ENCODE results near the gene MPO.

The MPO gene

DNA sequence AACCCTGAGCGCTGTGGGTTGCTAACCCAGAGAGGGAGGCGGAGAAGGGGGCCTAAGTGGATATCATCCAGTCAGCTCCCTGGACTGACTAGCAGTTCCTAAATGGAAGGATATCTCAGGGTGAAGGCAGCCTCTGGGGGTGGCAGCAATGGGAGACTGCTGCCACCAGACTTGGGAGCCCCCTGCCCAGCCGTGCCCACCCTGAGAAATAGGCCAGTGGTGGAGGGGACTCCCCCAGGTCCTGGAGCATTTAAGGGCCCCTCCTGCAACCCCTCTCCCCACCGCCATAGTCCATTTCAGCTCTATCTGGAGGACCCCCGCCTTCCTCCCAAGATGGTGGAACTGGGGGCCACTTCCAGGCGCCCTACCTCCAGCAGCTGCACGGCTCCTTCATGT, 39.4 kb upstream of the MPO start:
- no peak for DNase-seq (ENCODE audit: low read depth in 2 of 2)

DNA sequence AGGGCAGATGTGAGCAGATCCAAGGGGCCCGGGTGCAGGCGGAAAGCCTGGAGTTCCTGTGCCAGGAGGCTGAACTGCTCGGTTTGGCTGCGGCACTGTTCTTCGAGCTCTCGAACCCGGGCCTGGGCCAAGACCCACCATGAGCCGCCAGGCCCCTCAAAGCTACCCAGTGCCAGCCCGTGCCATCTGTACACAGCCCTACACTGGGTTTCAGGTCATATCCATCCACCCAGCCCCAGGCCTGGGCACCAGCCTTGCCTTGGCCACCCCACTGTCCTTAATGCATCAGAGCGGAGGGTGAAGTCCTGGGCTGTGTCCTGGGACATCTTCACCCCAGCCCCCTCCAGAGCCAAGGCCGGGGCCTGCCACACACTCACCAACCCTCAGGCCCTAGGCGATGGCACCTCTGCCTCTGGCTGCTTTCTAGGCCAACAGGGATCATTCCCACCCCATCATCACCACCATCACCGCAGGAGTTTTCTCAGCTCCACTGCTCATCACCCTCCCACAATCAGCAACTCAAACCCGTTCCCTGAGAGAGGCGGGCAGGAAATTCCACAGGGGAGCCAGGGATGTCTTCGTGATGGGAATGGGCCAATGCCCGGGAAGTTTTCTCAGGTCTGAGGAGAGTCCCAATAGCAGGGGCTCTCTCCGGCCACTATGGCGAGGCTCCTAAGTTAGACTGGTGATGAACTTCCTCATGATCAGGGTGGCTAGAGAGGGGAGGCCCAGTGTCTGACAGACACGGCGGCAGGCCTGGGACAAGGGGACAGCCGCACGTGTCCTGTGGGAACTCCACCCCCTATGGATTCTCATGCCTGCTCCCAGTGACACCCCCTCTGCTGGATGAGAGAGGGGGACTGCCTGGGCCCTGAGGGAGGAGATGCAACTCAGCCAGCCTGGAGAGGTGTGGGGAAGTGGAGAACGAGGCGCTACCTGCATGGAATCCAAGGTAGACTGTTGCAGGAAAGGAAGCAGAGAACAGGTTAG, 38.7 kb upstream of the MPO start:
- no peak for DNase-seq (ENCODE audit: low read depth in 2 of 2)

DNA sequence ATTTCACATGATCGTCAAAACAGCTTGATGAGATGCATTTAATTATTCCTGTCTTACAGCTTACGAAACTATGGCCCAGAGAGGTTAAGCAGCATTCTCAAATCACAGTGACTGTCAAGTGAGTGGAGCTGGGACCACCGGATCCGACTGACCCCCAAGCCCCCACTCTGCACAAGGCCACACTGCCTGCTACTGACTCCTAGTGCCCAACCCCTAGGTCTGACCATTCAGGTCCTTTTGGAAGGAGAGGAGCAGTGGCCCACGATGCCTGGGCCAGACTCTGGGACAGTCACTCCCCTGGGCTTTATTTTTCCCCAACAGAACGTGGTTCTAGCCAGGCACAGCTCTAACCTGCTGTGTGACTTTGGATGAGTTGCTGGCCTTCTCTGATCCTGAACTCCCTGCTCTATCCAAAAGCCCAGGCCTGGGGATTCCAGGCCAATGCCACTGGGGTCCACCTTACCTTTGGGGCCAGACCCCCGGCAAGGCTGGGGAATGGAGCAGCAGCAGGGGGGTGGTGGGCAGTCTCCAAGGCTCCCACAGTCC, 38.0 kb upstream of the MPO start:
- no peak for DNase-seq (ENCODE audit: low read depth in 2 of 2)

DNA sequence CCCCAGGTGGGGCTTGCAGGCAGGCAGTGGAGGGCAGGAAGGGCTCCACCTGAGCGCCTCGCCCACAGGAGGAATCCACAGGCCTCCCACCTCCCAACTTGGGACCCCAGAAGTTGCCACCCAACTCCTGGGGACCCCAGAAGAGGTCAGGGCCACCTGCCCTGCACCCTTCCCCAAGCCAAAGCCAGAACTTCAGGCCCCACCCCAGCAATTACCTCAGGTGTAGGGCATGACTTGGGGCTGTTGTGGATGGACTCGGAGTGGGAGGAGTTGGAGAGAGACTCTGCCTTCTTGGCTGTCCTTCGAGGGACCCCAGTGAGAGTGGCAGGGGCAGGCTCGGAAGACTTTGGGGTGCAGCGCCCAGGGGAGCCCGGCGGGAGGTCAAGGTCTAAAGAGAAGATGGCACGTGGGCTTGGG, 37.3 kb upstream of the MPO start:
- DNase-seq (ENCODE audit: low read depth in 2 of 2), result no peak

DNA sequence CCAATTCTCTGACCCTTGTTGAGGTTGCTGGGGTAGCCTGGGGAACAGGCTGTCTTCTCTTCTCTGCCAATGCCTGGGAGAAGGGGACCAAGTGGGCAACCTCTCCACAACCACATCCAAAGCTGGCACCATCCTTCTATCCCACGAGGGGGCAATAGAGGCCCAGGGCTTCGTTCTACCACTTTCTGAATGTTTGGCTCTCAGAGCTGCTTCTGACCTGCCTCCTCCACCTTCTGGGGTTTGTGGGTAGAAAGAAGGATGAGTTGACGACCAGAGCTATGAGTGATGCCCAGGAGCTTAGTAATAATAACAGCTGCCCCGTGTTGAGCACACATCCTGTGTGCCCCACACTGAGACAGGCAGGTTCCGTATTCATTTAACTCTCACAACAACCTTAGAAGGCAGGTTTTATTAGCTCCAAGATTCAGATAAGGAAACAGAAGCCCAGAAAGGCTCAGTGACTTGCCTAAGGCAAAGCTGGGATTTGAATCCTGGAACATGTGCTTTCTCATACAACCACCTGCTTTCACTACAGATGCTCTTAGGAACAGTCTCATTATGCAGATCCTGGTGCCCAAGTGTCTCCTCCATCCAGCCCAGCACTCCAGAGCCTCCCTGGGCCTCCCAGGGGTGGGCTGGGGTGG, 36.8 kb upstream of the MPO start:
- peak; percentile 66 to 76 for DNase-seq (ENCODE audit: low read depth in 2 of 2)

DNA sequence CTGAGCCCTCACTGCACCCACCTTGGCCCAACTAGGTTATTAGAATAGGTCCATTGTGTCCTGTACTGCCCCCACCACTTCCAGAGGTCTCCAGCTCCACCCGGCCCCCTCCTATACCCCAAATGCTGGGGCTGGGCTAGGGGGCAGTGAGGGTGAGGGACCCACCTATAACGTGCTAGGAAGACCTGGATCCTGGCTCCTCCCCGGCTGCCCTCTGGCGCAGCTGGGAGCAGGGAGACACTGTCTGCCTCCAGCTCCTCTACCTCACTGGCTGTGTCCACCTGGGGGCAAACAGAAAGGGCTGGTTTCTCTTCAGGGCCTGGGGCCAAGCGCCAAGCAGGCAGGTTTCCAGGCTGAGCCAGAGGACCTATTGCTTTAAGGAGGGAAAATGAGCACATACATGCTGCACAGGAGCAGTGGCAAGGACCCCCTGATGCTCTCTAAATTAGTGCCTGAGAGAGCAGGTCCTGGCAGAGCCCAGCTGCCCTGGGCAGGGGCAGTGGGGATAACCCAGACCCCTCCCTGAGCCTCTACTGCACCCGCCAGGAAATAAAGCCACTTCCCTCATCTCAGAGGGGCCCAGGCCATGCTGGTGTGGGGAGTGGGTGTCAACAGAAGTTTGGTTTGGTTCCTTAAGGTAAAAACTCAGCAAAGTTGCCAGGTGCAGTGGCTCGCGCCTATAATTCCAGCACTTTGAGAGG, 35.7 kb upstream of the MPO start:
- no peak for DNase-seq (ENCODE audit: low read depth in 2 of 2)

DNA sequence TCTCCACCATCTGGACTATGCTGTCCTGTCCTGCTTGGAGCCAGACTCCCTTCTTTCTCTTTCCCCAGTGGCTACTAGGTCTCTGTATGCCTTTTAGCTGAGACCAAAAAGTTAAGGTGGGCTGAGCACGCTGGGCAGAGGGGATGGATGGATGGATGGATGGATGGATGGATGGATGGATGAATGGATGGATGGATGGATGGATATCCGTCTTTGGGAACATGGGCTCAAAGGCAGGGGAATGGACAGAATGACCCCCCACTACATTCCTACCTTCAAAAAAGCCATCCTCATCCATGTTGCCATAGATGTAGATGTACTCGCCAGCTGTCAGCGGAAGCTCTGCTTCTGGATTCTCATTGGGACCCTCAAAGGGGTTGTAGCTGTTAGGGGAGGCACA, 35.0 kb upstream of the MPO start:
- DNase-seq (ENCODE audit: low read depth in 2 of 2), result no peak

DNA sequence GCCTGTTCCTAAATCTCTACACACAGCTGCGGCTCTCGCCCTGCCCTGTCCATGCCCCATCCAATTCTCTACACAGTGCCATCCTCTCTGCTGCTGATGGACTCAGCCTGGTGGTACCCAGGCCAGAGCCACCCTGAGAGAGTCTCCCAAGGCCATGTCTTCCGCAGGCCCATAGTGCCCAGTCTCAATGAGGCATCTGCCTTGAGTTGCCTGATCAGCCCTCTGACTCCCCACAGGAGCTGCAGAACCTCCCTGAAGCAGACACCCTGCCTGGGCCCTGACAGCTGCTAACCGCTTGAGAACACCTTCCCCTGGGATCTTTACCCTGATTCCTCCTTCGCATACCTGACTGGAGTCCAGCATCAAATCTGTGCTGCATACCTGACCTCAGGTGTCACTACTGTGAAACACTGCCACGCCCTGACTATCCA, 34.6 kb upstream of the MPO start:
- no peak for DNase-seq (ENCODE audit: low read depth in 2 of 2)

DNA sequence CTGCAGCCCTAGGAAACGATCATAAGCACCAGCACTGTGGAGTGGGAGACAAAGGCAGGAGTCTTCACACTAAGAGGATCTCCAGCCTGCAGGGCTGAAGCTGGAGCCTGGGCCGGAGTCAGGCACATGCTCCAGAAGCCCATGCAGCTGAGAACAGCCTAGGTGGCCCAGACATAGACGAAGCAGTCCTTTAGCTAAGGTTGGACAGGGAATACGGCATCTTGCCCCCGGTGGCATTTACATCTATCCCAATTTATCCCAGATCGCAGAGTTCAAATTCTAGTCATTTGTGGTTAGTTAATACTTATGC, 33.9 kb upstream of the MPO start:
- DNase-seq (ENCODE audit: low read depth in 2 of 2), result no peak

DNA sequence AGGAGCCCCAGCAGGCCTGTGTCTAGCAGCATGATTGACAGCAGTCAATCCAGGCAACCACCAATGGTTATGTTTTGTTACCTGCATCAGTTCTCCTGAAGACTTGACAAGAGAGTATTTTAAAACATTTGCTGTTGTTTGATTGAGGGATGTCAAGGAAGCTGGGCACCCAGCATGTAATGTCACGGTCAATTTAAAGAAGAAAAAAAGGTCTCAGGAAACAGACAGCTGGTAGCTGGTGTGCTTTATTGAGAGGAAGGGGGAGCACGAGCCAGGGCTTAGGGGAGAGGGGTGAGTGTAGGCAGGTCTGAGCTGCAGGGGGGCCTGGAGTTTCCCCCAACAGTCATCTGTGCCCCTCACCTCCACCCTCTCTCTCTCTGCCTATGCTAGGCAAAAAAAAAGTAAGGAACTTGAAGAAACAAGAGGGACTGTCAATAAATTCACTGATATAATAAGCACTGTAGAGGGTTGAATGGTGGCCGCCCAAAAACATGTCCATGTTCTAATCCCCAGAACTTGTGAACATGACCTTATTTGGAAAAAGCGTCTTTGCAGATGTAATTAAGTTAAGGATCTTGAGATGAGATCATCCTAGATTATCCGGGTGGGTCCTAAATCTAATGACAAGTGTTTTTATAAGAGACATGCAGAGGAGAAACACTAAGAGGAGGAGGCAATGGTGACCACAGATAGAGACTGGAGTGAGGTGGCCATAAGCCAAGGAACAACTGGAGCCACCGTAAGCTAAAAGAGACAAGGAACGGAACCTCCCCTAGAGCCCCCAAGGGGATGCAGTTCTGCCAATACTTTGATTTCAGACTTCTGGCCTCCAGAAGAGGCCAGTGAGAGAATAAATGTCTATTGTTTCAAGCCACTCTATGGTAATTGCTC, 33.3 kb upstream of the MPO start:
- no peak for DNase-seq (ENCODE audit: low read depth in 2 of 2)

DNA sequence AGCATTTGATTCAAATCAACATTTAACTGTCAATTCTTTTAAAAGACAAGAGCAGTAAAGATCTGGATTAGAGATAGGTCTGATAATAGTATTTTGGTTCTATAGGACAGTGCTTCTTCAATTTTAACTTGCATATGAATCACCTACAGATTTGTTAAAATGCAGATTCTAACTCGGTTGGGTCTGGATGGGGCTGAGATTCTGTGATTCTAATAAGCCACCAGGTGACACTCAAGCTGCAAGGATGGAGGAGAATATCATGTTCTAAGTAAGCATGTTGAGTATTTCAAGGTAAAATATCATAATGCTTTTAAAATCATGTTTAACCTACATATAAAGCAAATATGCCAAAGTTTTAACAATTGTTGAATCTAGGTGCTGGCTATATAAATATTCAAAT, 32.1 kb upstream of the MPO start:
- no peak for DNase-seq (ENCODE audit: low read depth in 2 of 2)

DNA sequence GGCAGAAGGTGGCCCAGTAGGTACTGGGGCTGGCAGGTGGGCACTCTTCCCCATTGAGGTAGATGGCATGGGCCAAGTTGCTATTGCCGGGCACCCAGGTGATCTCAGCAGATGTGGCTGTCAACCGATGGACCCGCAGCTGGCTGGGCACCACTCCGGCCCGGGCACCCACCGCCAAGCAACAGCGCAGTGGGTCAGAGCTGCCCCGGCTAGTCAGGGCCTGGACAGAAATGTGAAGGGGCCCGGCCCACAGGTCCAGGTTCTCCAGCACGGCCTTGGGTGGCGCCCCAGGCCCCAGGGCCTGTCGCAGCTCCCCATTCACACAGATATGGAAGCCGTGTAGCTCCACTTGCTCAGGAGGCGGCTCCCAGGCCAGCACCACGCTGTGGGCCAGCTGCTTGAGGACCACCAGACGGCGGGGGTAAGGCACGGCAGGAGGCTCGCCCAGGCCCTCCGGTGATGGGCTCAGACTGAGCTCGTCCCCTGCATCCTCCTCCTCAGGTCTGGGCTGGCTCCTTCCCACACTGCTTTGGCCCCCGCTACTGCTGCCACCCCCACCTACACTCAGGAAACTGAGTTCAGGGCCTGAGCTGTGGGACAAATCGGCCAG, 31.4 kb upstream of the MPO start:
- DNase-seq (ENCODE audit: low read depth in 2 of 2), result no peak

DNA sequence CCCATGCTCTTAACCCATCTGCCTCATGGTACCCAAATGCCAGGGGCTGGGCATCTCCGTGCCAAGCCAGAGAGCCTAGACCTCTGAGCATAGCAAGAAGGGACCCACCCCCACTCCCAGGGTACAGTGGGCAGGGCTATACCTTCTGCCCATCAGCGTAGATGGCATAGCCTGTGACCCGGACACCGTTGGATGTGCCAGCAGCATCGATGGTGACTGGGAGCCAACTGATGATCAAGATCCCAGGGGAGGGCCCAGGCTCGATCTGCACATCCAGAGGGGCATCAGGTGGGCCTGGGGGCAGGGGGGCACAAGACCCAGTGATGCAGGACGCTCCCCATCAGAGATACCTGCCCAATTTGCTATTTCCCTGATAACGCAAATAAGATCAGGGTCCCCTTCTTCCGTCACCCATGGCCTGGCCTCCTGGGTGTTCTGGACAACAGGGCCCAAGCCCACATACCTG, 30.7 kb upstream of the MPO start:
- no peak for DNase-seq (ENCODE audit: low read depth in 2 of 2)

DNA sequence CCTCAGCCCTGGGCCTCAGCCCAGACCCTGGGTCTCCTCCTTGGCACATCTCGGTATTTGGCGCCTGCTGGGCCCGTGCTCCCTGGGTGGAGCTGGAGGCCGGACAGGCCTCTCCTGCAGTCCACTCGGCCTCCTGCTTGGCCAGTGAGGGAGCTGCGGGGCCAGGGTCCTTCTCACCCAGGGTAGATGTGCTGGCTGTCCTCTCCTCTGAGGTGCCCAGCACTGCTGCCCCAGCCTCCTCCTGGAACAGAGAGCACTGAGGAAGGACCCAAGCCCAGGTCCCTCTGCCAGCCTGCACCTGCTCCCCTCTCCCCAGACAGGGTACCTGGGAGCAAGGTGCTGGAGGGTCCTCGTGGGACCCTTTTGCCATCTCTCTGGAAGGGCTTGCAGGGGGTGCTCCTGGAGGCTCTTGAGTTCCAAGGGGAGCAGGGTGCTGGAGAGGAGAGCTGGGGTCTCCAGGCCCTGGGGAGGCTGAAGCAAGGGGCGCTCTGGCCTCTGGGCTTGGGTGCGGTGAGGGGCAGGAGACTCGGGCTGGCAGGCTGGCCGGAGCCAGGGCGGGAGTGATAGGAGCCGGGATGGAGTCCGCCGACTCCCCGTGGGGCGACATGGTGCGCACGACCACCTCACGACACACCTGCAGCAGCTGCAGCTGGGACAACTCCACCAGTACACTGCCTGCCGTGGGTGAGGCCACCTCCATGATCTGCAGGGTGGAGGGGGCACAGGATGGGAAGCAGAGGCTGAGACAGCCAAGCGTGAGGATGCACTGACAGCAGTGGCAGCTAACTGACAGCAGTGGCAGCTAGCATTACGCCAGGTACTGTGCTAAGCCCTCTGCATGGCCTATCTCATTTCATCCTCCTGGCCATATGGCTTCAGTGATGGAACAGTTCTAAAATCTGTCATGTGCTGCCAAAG, 30.0 kb upstream of the MPO start:
- no peak for DNase-seq (ENCODE audit: low read depth in 2 of 2)

DNA sequence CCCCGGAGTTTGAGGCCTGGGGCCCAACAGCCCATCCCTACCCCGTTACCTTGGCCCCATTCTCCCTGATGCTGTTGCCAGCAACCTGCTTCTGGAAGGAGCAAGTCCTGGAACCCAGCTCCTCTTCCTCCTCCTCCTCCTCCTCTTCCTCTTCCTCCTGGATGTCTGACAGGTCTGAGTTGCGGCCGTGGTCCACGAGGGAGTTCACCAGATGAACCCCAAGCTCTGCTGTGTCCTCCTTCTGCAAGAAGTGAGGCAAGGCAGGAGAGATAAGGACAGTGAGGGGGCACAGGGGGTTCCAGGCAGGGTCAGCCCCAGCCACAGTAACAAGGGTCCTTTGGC, 29.2 kb upstream of the MPO start:
- no peak for DNase-seq (ENCODE audit: low read depth in 2 of 2)

DNA sequence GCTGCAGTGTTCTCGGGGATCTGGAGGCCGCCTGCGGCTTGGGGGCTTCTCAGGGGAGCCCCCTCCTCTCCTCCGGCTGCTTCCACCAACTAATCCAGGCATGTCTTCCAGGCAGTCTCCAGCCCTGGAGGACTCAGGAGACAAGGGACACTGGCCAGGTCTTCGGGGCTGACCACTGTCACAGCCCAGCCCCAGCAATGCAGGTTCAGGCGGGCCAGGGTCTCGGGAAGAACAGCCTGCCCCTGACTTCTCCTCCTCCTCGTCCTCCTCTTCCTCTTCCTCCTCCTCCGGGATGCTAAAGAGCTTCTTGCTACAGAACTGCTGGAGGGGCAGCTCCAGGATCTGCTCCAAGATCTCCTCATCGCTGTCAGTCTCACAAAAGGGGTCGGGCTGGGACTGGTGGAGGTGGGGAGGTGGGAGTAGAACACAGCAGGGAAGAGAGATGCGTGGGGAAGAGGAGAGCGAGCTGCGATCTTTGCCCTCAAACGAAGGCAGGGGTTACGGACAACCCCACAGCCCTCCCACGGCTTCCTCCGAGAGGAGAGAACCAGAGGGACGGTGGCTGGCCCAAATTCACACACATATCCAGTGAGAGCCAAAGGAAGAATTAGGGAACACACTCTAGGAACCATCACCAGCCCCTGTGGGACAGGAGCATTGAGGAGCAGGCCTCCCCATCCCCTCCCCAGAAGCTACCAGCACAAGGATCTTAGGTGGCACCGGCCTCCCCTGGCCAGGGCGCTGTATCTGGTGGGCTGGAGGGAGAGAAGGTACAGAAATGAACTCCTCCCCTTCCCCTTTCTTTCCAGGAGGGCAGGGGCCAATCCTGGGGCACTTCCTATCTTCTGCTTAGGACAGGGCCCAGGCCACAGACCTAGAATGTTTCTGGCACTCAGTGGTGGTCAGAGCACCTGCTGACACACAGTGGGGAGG, 28.5 kb upstream of the MPO start:
- DNase-seq (ENCODE audit: low read depth in 2 of 2), result no peak

DNA sequence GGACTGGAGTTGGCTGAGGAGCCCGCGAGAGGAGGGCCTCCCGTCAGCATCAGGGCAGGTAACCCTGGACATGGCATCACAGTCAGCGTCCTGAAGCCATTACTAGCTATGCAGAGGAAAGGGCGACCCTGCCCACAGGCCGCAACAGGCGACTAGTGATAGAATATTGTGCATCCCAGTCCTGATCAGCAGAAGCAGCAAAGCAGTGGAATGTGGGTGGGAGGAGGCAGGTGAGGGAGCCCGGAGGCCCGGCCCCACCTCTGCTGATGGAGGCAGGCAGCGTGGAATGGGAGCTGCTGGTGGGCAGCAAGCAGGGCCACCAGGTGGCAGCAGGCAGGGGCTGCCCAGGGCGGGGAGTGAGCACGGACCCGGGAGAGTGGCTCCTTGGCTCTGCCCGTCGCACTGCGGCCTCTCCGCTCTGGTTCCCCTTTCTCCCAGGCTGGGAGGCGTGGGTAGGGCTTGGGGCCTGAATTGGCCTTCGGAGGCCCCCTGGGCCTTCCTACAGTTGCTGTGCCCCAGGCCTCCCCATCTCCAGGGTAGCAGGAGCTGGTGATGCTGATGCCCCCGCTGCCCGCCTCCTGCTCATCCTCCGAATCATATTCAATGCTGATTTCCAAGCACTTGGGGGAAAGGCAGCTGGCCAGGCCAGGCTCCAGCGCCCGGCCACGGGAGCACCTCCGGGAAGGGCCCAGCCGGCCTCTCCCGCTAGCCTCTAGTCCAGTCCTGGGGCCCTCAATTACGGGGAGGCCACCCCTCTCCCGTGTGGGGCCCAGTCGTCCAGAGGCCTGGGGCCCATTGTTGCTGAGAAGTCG, 27.6 kb upstream of the MPO start:
- no peak for DNase-seq (ENCODE audit: low read depth in 2 of 2)

Data from stimulated activated CD4-positive, alpha-beta T cell treated with anti-CD3 and anti-CD28 coated beads, Interleukin-15, amount 100 ng/mL, for 48 hours (primary cell).